Stimulated activated CD8-positive, alpha-beta memory T cell treated with anti-CD3 and anti-CD28 coated beads, Interleukin-7, amount 100 ng/mL, for 1 hour (primary cell): ENCODE measurements around the gene NIPBL.
"Not testable (repeated sequence)": the region's sequence is repeated elsewhere in the genome, so short reads cannot be mapped to it uniquely, and the experiment has no call there.

ENCODE experiments used
- DNase-seq, 2 donors: peaks; one replicate each; pipeline ENCODE4 v3.0.0-alpha.2; 2020; ENCODE audit warnings: low read depth in 2 of 2

NIPBL gene

DNA sequence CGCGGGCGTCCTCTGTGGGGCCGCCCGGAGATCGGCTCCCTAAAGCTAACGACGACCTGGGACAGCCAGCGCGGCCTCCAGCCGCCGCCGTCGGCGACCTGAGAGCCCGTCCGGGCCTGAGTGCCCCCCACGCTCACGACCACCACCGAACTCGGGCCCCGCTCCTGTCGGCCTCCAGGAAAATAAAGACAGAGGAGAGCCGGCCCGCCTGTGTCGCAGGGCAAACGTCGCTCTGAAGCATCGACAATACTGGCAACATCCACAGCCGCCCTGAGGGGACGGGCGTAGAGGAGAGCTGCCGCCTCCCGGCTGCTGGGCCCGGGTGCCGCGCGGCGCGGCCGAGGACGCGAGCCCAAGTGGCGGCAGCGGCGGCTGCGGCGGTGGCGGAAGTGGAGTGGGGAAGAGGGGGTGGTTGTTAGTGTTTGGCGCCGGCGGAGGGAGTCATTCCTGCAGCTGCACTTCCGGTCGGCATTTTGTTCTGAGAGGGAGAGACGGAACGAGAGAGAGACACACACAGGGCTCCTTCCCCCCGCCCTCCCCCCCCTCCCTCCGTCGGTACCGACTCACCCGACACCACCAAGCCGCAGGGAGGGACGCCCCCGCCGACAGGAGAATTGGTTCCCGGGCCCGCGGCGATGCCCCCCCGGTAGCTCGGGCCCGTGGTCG lies at the start of gene NIPBL:
NIPBL (plus strand) TSS at position 471 of the 666 bp plus-strand sequence. CDS start 76,928 bp downstream, outside the sequence.
- DNase-seq: peak; percentile 72 to 75

GRCh38 chr5:36832274-36832673 lies 44.3 kb upstream of the NIPBL start:
- DNase-seq: no peak

DNA sequence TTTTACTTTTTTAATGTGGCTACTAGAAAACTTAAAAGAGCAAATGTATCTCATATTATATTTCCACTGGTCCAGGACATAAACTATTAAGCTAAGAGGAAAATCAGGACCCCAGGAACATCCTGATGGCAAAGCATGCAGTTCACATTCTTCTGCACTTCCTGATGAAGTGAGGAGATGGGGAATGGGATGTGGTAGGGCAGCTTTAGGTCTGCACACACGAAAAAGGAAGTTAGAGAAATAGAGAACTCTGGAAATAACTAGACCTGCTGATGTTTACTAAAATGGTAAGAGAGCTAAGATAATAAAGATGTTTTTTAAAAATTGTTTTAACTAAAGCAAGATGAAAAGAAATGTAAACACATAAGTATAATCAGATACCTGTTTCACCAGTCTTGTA lies 39.7 kb upstream of the NIPBL start:
- no peak for DNase-seq

DNA sequence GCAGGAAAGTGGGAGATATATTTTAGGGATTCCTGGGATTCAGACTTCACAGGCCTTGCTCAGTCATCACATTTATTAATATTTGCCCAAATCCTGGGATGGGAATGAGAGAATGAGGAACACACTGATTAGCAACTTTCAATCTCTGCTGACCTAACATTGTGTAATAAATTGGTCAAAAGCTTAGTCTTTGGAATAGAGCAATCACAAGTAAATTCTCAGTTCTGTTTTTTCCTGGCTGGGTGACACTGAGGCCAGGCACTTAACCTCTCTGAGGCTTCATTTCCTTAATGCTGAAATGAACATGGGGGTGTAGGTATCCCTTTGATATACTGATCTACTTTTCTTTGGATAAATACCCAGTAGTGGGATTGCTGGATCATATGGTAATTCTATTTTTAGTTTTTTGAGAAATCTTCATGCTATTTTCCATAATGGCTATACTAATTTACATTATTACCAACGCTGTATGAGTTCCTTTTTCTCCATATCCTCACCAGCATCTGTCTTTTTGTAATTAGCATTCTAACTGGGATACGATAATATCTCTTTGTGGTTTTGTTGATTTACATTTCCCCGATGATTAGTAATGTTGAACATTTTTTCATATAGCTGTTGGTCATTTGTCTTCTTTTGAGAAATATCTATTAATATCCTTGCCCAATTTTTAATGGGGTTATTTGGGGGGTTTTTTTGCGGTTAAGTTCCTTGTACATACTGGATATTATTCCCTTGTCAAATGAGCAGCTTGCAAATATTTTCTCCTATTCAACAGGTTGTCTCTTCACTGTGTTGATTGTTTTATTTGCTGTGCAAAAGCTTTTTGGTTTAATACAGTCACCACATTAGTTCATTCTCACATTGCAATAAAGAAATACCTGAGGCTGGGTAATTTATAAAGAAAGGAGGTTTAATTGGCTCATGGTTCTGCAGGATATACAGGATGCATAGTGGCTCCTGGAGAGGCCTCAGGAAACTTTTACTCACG lies 36.8 kb upstream of the NIPBL start:
- no peak for DNase-seq

- no peak for DNase-seq
These were observed 34.9 kb upstream of the NIPBL start for GRCh38 chr5:36841677-36842076.

DNA sequence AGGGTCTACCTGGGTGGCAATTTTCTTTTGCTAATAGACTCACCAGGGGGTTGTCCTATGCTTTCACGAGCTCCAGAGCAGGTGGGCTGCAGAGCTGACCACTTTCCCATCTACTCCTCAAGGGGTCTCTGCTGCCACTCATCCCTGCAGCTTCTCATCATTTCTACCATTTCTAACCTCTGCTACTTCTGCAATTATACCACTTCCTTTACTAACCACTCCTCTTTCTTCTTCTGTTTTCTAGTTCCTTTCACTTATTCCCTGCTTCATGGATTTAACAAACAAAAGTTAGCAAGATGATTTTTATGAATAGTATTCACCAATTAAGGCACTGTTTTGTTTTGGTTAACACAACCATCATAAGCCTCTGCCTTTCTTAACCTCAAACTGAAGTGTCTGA lies 34.5 kb upstream of the NIPBL start:
- DNase-seq: no peak

DNA sequence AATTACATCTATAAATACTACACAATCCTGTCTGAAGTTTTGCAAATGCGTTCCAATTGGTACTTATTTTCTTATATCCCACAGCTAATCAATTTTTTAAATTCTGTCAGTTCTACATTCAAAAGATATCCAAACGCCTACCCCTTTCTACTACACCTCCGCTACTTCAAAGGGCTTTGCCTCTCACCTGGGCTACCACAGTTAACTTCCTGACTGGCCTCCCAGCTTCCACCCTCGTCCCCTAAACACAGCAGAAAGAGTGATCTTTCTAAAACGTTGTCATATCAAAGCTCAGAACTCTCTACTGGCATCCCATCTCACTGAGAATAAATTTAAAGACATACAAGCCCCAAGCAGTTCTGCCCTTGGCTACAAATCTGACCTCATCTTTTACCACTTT lies 32.3 kb upstream of the NIPBL start:
- DNase-seq: no peak

DNA sequence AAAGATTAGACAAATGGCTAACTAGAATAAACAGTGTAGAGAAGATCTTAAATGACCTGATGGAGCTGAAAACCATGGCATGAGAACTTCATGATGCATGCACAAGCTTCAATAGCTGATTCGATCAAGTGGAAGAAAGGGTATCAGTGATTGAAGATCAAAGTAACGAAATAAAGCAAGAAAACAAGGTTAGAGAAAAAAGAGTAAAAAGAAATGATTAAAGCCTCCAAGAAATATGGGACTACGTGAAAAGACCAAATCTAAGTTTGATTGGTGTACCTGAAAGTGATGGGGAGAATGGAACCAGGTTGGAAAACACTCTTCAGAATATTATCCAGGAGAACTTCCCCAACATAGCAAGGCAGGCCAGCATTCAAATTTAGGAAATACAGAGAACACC lies 28.0 kb upstream of the NIPBL start:
- not testable (repeated sequence) for DNase-seq

DNA sequence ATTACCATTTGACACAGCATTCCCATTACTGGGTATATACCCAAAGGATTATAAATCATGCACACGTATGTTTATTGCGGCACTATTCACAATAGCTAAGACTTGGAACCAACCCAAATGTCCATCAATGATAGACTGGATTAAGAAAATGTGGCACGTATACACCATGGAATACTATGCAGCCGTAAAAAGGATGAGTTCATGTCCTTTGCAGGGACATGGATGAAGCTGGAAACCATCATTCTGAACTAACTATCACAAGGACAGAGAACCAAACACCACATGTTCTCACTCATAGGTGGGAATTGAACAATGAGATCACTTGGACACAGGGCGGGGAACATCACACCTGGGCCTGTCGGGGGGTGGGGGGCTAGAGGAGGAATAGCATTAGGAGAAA lies 23.7 kb upstream of the NIPBL start:
- not testable (repeated sequence) for DNase-seq

GRCh38 chr5:36854402-36855140 lies 22.0 kb upstream of the NIPBL start:
- no peak for DNase-seq

DNA sequence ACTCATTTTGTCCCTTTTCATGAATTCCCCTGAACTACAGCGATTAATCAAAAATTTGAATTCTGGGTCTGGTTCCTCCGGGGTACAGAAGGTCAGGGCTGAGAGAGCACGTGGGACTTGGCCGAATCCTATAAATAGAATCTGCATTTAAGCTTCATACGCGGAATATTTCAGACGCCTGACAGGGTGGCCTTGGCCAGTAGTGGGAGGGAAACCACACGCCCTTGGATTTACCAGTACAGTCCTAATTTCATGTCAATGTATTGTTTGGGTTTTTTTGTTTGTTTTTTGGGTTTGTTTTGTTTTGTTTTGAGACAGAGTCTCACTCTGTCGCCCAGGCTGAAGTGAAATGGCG lies 21.5 kb upstream of the NIPBL start:
- no peak for DNase-seq

DNA sequence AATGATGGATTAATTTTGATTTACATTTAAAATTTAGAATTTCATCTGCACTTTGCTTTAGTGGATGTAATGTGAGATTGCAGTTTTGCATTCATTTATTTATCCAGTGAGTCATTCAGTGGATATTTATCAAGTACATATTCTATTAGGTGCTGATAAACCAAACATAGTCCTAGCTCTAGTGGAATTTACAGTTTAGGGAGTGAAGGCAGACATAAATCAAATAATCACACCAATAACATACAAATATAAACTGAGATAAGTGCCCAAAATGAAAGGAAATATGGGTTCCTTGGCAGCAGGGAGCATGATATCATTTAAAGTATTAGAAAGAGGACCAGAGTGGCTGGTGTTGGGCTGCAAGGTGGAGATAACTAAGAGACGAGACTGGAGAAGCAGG lies 14.7 kb upstream of the NIPBL start:
- DNase-seq: no peak

- no peak for DNase-seq
These were observed 6.0 kb upstream of the NIPBL start for GRCh38 chr5:36870399-36871040.

GRCh38 chr5:36874465-36874864 lies 2.1 kb upstream of the NIPBL start:
- no peak for DNase-seq

GRCh38 chr5:36875051-36875789 lies 1.3 kb upstream of the NIPBL start:
- DNase-seq: no peak

DNA sequence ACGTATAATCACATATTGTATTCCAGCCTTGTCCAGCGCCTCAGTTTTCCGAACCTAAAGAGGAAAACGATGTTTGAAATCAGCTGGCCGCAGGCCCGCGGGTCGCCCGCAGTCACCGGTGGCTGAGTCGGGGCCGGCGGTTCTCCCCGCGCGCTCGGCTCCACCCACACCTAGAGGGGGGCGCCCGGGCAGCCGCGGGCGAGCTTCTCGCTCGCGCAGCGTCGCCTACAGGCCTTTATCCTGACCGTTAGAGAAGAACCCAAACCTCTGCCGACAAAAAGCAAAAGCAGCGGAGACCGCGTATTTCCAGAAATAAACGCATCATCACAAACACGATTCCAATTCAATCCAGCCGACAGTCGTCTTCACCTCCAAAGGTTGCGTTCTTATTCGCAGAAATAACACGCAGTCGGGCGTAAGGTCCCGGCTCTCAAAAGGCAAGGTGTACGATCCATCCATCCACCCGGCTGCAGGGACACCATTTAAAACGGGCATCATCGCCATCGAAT lies 725 bp upstream of the NIPBL start:
- peak; percentile 55 to 62 for DNase-seq

GRCh38 chr5:36876965-36877666 lies 547 bp downstream of the NIPBL start:
- DNase-seq: peak; percentile 26 to 31

- DNase-seq: no peak
These were observed 1.3 kb downstream of the NIPBL start for GRCh38 chr5:36877667-36878391.

DNA sequence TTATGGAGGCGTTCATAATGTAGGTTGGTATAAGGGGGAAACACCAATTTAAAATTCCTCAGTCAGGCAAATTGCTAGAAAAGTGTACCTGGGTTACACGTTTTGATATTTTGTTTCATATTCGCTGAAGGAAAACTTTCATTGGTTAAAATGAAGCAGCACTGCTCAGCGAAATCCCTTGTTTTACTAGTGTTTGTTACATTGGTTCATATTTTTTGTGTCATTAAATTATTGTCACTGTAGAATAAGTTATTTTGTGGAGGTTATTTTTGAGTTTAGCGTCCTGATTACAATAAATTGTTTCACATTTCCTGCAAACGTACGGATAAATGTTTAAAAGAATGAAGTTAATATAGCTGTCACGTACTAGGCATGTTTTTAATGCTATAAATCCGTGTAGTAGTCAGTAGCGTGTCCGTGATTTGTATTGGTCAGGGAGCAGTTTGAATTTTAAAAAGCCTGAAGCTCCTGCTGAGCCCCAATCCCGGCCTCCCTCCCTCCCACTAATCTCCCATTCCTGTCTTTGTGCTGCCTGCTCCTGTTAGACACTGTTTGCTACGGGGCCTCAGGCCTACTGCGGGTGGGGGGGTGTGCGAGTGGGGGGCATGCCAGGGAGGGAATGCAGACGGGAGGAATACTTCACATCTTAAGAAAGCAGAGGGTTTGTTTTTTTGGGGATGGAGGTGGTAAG lies 2.0 kb downstream of the NIPBL start:
- no peak for DNase-seq
